ENCODE results near the gene HIBCH.
"Not testable (repeated sequence)": the region's sequence is repeated elsewhere in the genome, so short reads cannot be mapped to it uniquely, and the experiment has no call there.

Gene HIBCH

GRCh38 chr2:190342611-190343010 lies 23.0 kb upstream of the HIBCH start:
- no peak for DNase-seq

- no peak for DNase-seq
These were observed 20.7 kb upstream of the HIBCH start for GRCh38 chr2:190340369-190340768.

- no peak for DNase-seq
These were observed 19.8 kb upstream of the HIBCH start for GRCh38 chr2:190339394-190339793.

- no peak for DNase-seq
These were observed 18.8 kb upstream of the HIBCH start for GRCh38 chr2:190338453-190338852.

- no peak for DNase-seq
These were observed 16.8 kb upstream of the HIBCH start for GRCh38 chr2:190336420-190336819.

- not testable (repeated sequence) for DNase-seq
These were observed 16.0 kb upstream of the HIBCH start for GRCh38 chr2:190335584-190335983.

- DNase-seq = no peak
These were observed 15.6 kb upstream of the HIBCH start for GRCh38 chr2:190335225-190335559.

- DNase-seq = no peak
These were observed 15.0 kb upstream of the HIBCH start for GRCh38 chr2:190334479-190335224.

- DNase-seq = no peak
These were observed 14.3 kb upstream of the HIBCH start for GRCh38 chr2:190333928-190334327.

- no peak for DNase-seq
These were observed 13.8 kb upstream of the HIBCH start for GRCh38 chr2:190333395-190333794.

GRCh38 chr2:190328573-190329147 lies 9.0 kb upstream of the HIBCH start:
- DNase-seq = no peak

GRCh38 chr2:190327867-190328572 lies 8.4 kb upstream of the HIBCH start:
- peak; percentile 58 for DNase-seq

- DNase-seq = no peak
These were observed 6.0 kb upstream of the HIBCH start for GRCh38 chr2:190325588-190325987.

GRCh38 chr2:190323406-190323805 lies 3.8 kb upstream of the HIBCH start:
- DNase-seq = no peak

- DNase-seq = no peak
These were observed 1.1 kb upstream of the HIBCH start for GRCh38 chr2:190320696-190321095.

- no peak for DNase-seq
These were observed 583 bp downstream of the HIBCH start for GRCh38 chr2:190318931-190319554.

GRCh38 chr2:190318514-190318913 lies 1.1 kb downstream of the HIBCH start:
- DNase-seq = peak; percentile 23

GRCh38 chr2:190315273-190315672 lies 4.4 kb downstream of the HIBCH start:
- DNase-seq = no peak

GRCh38 chr2:190313880-190314279 lies 5.7 kb downstream of the HIBCH start:
- no peak for DNase-seq

GRCh38 chr2:190312635-190313025 lies 7.0 kb downstream of the HIBCH start:
- not testable (repeated sequence) for DNase-seq

- no peak for DNase-seq
These were observed 7.6 kb downstream of the HIBCH start for GRCh38 chr2:190311893-190312634.

- DNase-seq = no peak
These were observed 11.6 kb downstream of the HIBCH start for GRCh38 chr2:190308031-190308430.

- DNase-seq = no peak
These were observed 15.2 kb downstream of the HIBCH start for GRCh38 chr2:190304404-190304803.
